ENCODE data around the gene PFDN6. TPM values are rescaled to one million over a fixed set of nuclear protein-coding genes. Genes with fewer than 3 reads are reported as not detected.

PFDN6 gene
- total and polyA plus RNA-seq, 2 of the 13 experiments (the other 11 are each of a cell fraction or from before 2014, with no cell fraction given), result 75.5 to 87.0 TPM

- CTCF ChIA-PET (ENCODE audit: low intra/inter-chr PET ratio, low total read pairs), result interaction anchor here (0.8 kb wide), 1 partner anchor 9 kb away, joined by 3 read pairs; no protein-coding TSS in a partner anchor
- Histone ChIP-seq H3K4me1 (ENCODE audit: insufficient read depth, low read length) (peaks cover 48% of the 10 kb centered on the region), H3K36me3 (replicated peaks in 1 of 2; ENCODE audit: control insufficient read depth in 1 of 2, insufficient read depth in 2 of 2, low read length in 2 of 2) (peaks cover 32 to 61% of the 10 kb centered on the region in 2 experiments), H3K27ac (ENCODE audit: extremely low read length, insufficient read depth, low read length) (peak overlapping the region; percentile 95), H3K4me3 (replicated peaks in 1 of 3; ENCODE audit: insufficient read depth in 1 of 3, low read depth in 2 of 3, low read length in 3 of 3) (peak overlapping the region; percentile 75 to 89 (median 82)), H3K27me3 (ENCODE audit: control insufficient read depth in 1 of 2, insufficient read depth in 2 of 2, low read length in 2 of 2) (no peaks in the 10 kb centered on the region; a peak in 1 of 5 replicates), H3K79me2 (ENCODE audit: insufficient read depth, low read length) (peaks cover 46% of the 10 kb centered on the region), H2AFZ (ENCODE audit: low read length) (peak overlapping the region; percentile 99), H4K20me1 (ENCODE audit: insufficient read depth, low read length) (peaks cover 32% of the 10 kb centered on the region), H3K4me2 (ENCODE audit: low read depth, low read length) (peak overlapping the region; percentile 85), H3K9ac (ENCODE audit: insufficient read depth, low read depth, low read length) (peak overlapping the region; percentile 95), H3K9me3 (ENCODE audit: low read length) (no peaks in the 10 kb centered on the region)
- ATAC-seq (peak; percentile 26), FAIRE-seq (peak; percentile 58), DNase-seq (ENCODE audit: low spot score) (no peak)
- BruUV-seq (replicated peaks), result TSS peak; percentile 89
- 0% methylated on average over 7 of the region's 7 CpGs for WGBS (ENCODE audit: low lambda C conversion rate)
- intact Hi-C loops (cut with micrococcal nuclease; ENCODE audit: unreplicated experiment) (loop anchor here (1.0 to 5.0 kb wide), 2 partner anchors 41 to 70 kb away; partner anchors contain the start of gene TAPBP), in situ Hi-C loops (cut with HindIII; ENCODE audit: extremely low pct_ligation_motif_present, low pct_unique_long_range_greater_than_20kb) (no loop called here)
- POLR2A ChIA-PET, result interaction anchor here (0.7 to 3.9 kb wide), 21 partner anchors 8 to 1094 kb away, joined by 3 to 94 read pairs (median 12); partner anchors contain the start of genes HSD17B8, PFDN6, RGL2 and RING1
- peak; percentile 18 for TF ChIP-seq ZEB1 (IDR thresholded peaks at IDR 0.05; ENCODE audit: insufficient replicate concordance, low read depth)
- peak; percentile 14; the same call in 1 of the 2 replicates for TF ChIP-seq HNF1B (CRISPR knock-in tag; IDR thresholded peaks at IDR 0.05)
- 0 out of 2 replicates have a peak, but pooled peaks have one; percentile 12 for TF ChIP-seq AKAP8 (CRISPR knock-in tag; IDR thresholded peaks at IDR 0.05)
- TF ChIP-seq HNRNPK (IDR thresholded peaks at IDR 0.05; ENCODE audit: low read depth, low read length, poor library complexity, severe bottlenecking), result no peak
- TF ChIP-seq ZKSCAN1 (IDR thresholded peaks at IDR 0.05; ENCODE audit: low read length), result no peak
- TF ChIP-seq CHD4 (IDR thresholded peaks at IDR 0.05; ENCODE audit: borderline replicate concordance, low read length), result peak; percentile 41; the same call in 1 of the 2 replicates
- no peak for TF ChIP-seq HDAC1 (CRISPR knock-in tag; IDR thresholded peaks at IDR 0.05)
- TF ChIP-seq ARNTL (CRISPR knock-in tag; IDR thresholded peaks at IDR 0.05), result no peak
- TF ChIP-seq REL (CRISPR knock-in tag; conservative IDR thresholded peaks at IDR 0.05), result 0 out of 2 replicates have a peak, but pooled peaks have one; percentile 25
- TF ChIP-seq KAT8 (CRISPR knock-in tag; IDR thresholded peaks at IDR 0.05), result no peak
- peak; percentile 78 for TF ChIP-seq RCOR2 (CRISPR knock-in tag; IDR thresholded peaks at IDR 0.05)
- 0 out of 2 replicates have a peak, but pooled peaks have one; percentile 1 for TF ChIP-seq ZNF792 (CRISPR knock-in tag; IDR thresholded peaks at IDR 0.05)
- no peak for TF ChIP-seq ZNF329 (CRISPR knock-in tag; IDR thresholded peaks at IDR 0.05; ENCODE audit: low read depth)
- no peak for TF ChIP-seq ZNF235 (CRISPR knock-in tag; IDR thresholded peaks at IDR 0.05; ENCODE audit: borderline replicate concordance)
- TF ChIP-seq ZNF704 (CRISPR knock-in tag; IDR thresholded peaks at IDR 0.05; ENCODE audit: borderline replicate concordance), result no peak
- TF ChIP-seq ZMYM3 (CRISPR knock-in tag; IDR thresholded peaks at IDR 0.05), result peak; percentile 97
- 0 out of 2 replicates have a peak, but pooled peaks have one; percentile 50 for TF ChIP-seq KDM1A (CRISPR knock-in tag; IDR thresholded peaks at IDR 0.05)
- no peak for TF ChIP-seq ATM (IDR thresholded peaks at IDR 0.05; ENCODE audit: borderline replicate concordance)
- TF ChIP-seq ZNF136 (CRISPR knock-in tag; IDR thresholded peaks at IDR 0.05; ENCODE audit: low read depth), result no peak
- TF ChIP-seq BRCA1 (CRISPR knock-in tag; IDR thresholded peaks at IDR 0.05), result no peak
- TF ChIP-seq MED1 (CRISPR knock-in tag; IDR thresholded peaks at IDR 0.05), result no peak
- peak; percentile 72 for TF ChIP-seq ZFP36 (IDR thresholded peaks at IDR 0.05; ENCODE audit: borderline replicate concordance, low read depth, low read length, partially characterized antibody)
- no peak for TF ChIP-seq HES4 (CRISPR knock-in tag; IDR thresholded peaks at IDR 0.05; ENCODE audit: borderline replicate concordance)
- TF ChIP-seq SETDB1 (CRISPR knock-in tag; IDR thresholded peaks at IDR 0.05; ENCODE audit: borderline replicate concordance), result no peak
- no peak for TF ChIP-seq ZNF629 (CRISPR knock-in tag; conservative IDR thresholded peaks at IDR 0.05)
- no peak for TF ChIP-seq NFKBIZ (CRISPR knock-in tag; IDR thresholded peaks at IDR 0.05)
These were observed 18.3 kb upstream of the PFDN6 start for GRCh38 chr6:33271117-33271467.
